Measurements from ENCODE around the gene SEPTIN10.

- TF ChIP-seq, protein P1, sequence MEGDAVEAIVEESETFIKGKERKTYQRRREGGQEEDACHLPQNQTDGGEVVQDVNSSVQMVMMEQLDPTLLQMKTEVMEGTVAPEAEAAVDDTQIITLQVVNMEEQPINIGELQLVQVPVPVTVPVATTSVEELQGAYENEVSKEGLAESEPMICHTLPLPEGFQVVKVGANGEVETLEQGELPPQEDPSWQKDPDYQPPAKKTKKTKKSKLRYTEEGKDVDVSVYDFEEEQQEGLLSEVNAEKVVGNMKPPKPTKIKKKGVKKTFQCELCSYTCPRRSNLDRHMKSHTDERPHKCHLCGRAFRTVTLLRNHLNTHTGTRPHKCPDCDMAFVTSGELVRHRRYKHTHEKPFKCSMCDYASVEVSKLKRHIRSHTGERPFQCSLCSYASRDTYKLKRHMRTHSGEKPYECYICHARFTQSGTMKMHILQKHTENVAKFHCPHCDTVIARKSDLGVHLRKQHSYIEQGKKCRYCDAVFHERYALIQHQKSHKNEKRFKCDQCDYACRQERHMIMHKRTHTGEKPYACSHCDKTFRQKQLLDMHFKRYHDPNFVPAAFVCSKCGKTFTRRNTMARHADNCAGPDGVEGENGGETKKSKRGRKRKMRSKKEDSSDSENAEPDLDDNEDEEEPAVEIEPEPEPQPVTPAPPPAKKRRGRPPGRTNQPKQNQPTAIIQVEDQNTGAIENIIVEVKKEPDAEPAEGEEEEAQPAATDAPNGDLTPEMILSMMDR (IDR thresholded peaks at IDR 0.05), result no peak
- TF ChIP-seq POLR2A (IDR thresholded peaks at IDR 0.05), result no peak
These were observed 20.9 kb downstream of the SEPTIN10 start for GRCh38 chr2:109592905-109593304.
